Omental fat pad (tissue), 4 donors: ENCODE measurements around the gene NOSIP. TPM values are rescaled to one million over a fixed set of nuclear protein-coding genes. Genes with fewer than 3 reads are reported as not detected.

Experiments used
- ATAC-seq: fragments of 150-250 bp; one replicate; pipeline ENCODE4 v1.9.1; 2016; ENCODE audit warnings: mild to moderate bottlenecking, moderate library complexity; ENCODE audit not compliant: low FRiP score
- DNase-seq: peaks from one replicate; pipeline ENCODE4 v3.0.0-alpha.2; 2019; ENCODE audit warnings: low spot score
- CTCF ChIP-seq, 3 donors: fragments of 450-650 bp; IDR thresholded peaks; one replicate each; pipeline ENCODE4 v1.5.1; 2016 to 2017; ENCODE audit warnings: antibody characterized with exemption in 3 of 3, mild to moderate bottlenecking in 3 of 3, moderate library complexity in 2 of 3
- total RNA-seq, 4 donors: library from RNA; depleted of rRNA; stranded (reverse); fragments of >200 nt; gene quantifications; one replicate each; pipeline ENCODE4 v1.1.0, GENCODE V29; 2016

Gene NOSIP
- total RNA-seq, 4 donors from 2014 or later = 36.9 to 70.8 (median 46.4) TPM

- ATAC-seq (no peak), DNase-seq (no peak)
- no peak for TF ChIP-seq CTCF (IDR thresholded peaks at IDR 0.05)
These were observed 21.2 kb upstream of the NOSIP start for GRCh38 chr19:49601482-49602038.

GRCh38 chr19:49599378-49600295 is 19.3 kb upstream of the NOSIP start:
- no peak for TF ChIP-seq CTCF (IDR thresholded peaks at IDR 0.05)
- no peak for ATAC-seq
- DNase-seq = no peak

- ATAC-seq = no peak
- no peak for DNase-seq
- TF ChIP-seq CTCF (IDR thresholded peaks at IDR 0.05) = no peak
These were observed 17.3 kb upstream of the NOSIP start for GRCh38 chr19:49597703-49597974.

GRCh38 chr19:49596954-49597702 is 16.8 kb upstream of the NOSIP start:
- ATAC-seq = no peak
- TF ChIP-seq CTCF (IDR thresholded peaks at IDR 0.05) = no peak
- DNase-seq = no peak

GRCh38 chr19:49596407-49596806 is 16.1 kb upstream of the NOSIP start:
- ATAC-seq = no peak
- TF ChIP-seq CTCF (IDR thresholded peaks at IDR 0.05) = no peak
- DNase-seq = no peak

GRCh38 chr19:49595819-49596404 is 15.6 kb upstream of the NOSIP start:
- ATAC-seq (no peak), DNase-seq (no peak)
- TF ChIP-seq CTCF (IDR thresholded peaks at IDR 0.05) = no peak
